T-helper 17 cell (primary cell): ENCODE results near the gene ANKRD30A. TPM values are rescaled to one million over a fixed set of nuclear protein-coding genes. Genes with fewer than 3 reads are reported as not detected.
"Not testable (repeated sequence)": the region's sequence is repeated elsewhere in the genome, so short reads cannot be mapped to it uniquely, and the experiment has no call there.

Experiments
- ATAC-seq: fragments of 150-1000 bp; cut with Tn5 transposase; 2 replicates; pipeline ENCODE4 v1.10.0; 2021; ENCODE audit warnings: mild to moderate bottlenecking, moderate library complexity
- DNase-seq, 3 donors: peaks; one replicate each; pipeline versions ENCODE4 v3.0.0 to v3.0.0-alpha.2; 2020 to 2021
- H3K9me3 ChIP-seq: one replicate; pipeline ENCODE4 v1.7.0; 2013; ENCODE audit warnings: low read length, mild to moderate bottlenecking; ENCODE audit not compliant: control insufficient read depth, poor library complexity, severe bottlenecking
- H3K27ac Mint-ChIP-seq: one replicate; pipeline ENCODE4 v1.8.0; 2022; ENCODE audit warnings: mild to moderate bottlenecking, moderate library complexity, mixed read lengths
- H3K27me3 Mint-ChIP-seq: one replicate; pipeline ENCODE4 v1.8.0; 2022; ENCODE audit warnings: mixed read lengths
- H3K36me3 Mint-ChIP-seq: one replicate; pipeline ENCODE4 v1.8.0; 2022; ENCODE audit warnings: low read depth, mixed read lengths
- H3K4me1 Mint-ChIP-seq: one replicate; pipeline ENCODE4 v1.8.0; 2022; ENCODE audit warnings: mild to moderate bottlenecking, mixed read lengths
- H3K4me3 Mint-ChIP-seq: one replicate; pipeline ENCODE4 v1.8.0; 2022; ENCODE audit warnings: mild to moderate bottlenecking, moderate library complexity, mixed read lengths
- total RNA-seq, 4 donors: library from RNA in 2 of 4; stranded (reverse) in 2 of 4; gene quantifications; one replicate each; pipeline ENCODE4 v1.2.3 and lab custom pipeline; 2022 to 2026

The ANKRD30A gene, protein sequence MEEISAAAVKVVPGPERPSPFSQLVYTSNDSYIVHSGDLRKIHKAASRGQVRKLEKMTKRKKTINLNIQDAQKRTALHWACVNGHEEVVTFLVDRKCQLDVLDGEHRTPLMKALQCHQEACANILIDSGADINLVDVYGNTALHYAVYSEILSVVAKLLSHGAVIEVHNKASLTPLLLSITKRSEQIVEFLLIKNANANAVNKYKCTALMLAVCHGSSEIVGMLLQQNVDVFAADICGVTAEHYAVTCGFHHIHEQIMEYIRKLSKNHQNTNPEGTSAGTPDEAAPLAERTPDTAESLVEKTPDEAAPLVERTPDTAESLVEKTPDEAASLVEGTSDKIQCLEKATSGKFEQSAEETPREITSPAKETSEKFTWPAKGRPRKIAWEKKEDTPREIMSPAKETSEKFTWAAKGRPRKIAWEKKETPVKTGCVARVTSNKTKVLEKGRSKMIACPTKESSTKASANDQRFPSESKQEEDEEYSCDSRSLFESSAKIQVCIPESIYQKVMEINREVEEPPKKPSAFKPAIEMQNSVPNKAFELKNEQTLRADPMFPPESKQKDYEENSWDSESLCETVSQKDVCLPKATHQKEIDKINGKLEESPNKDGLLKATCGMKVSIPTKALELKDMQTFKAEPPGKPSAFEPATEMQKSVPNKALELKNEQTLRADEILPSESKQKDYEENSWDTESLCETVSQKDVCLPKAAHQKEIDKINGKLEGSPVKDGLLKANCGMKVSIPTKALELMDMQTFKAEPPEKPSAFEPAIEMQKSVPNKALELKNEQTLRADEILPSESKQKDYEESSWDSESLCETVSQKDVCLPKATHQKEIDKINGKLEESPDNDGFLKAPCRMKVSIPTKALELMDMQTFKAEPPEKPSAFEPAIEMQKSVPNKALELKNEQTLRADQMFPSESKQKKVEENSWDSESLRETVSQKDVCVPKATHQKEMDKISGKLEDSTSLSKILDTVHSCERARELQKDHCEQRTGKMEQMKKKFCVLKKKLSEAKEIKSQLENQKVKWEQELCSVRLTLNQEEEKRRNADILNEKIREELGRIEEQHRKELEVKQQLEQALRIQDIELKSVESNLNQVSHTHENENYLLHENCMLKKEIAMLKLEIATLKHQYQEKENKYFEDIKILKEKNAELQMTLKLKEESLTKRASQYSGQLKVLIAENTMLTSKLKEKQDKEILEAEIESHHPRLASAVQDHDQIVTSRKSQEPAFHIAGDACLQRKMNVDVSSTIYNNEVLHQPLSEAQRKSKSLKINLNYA (N-terminal part only)
- total RNA-seq: not detected
- total RNA-seq (lab: John Stamatoyannopoulos, UW): 0 reads per million in 2 donors

GRCh38 chr10:37125191-37125732 lies at the start of gene ANKRD30A:
TSS of gene ANKRD30A (plus strand) at chr10:37125598. CDS start at chr10:37125788, 190 bp downstream.
- H3K4me1 Mint-ChIP-seq: no peaks in the 10 kb centered on the region
- H3K9me3 ChIP-seq: no peaks in the 10 kb centered on the region
- no peaks in the 10 kb centered on the region for H3K36me3 Mint-ChIP-seq
- ATAC-seq (no peak), DNase-seq (no peak)
- H3K27me3 Mint-ChIP-seq: no peaks in the 10 kb centered on the region
- no peak within 1 kb of the TSS for H3K4me3 Mint-ChIP-seq
- no peak within 1 kb of the TSS for H3K27ac Mint-ChIP-seq

DNA sequence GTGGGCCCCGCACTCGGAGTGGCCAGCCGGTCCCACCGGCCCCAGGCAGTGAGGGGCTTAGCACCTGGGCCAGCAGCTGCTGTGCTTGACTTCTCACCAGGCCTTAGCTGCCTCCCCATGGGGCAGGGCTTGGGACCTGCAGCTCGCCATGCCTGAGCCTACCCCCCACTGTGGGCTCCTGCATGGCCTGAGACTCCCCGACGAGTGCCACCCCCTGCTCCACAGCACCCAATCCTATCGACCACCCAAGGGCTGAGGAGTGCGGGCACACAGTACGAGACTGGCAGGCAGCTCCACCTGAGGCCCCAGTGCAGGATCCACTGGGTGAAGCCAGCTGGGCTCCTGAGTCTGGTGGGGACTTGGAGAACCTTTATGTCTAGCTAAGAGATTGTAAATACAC lies 49.3 kb upstream of the ANKRD30A start:
- H3K27ac Mint-ChIP-seq: not testable (repeated sequence)

GRCh38 chr10:37095792-37096573 lies 29.4 kb upstream of the ANKRD30A start:
- H3K4me3 Mint-ChIP-seq: no peak overlapping the region
- H3K27me3 Mint-ChIP-seq: no peaks in the 10 kb centered on the region
- no peaks in the 10 kb centered on the region for H3K4me1 Mint-ChIP-seq
- no peak overlapping the region for H3K27ac Mint-ChIP-seq
- no peak for DNase-seq
- ATAC-seq: no peak
- peaks cover 5% of the 10 kb centered on the region for H3K9me3 ChIP-seq
- no peaks in the 10 kb centered on the region for H3K36me3 Mint-ChIP-seq

More for the DNA sequence above, 49.3 kb upstream of the ANKRD30A start:
- not testable (repeated sequence) for ATAC-seq, H3K4me3 Mint-ChIP-seq, H3K4me1 Mint-ChIP-seq, H3K36me3 Mint-ChIP-seq, H3K9me3 ChIP-seq, H3K27me3 Mint-ChIP-seq, DNase-seq

DNA sequence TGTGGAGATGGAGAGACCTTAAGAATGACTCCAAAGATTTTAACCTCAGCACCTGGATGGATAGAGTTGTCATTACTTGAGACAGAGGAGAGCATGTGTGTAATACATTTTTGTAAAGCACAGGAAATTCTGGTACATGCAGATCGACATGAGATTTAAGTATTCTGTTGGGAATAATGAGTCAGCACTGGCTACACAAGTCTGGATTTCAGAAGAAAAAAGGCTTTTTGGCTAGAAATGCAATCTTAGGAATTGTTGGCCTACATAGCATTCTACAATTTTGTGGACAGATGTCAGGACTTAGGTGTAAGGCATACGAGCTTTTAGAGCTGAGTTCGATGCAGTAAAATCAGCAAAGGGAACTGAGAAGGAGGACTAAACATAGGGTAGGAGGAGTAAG lies 24.1 kb upstream of the ANKRD30A start:
- no peak overlapping the region for H3K4me3 Mint-ChIP-seq

GRCh38 chr10:37109000-37109399 lies 16.4 kb upstream of the ANKRD30A start:
- no peaks in the 10 kb centered on the region for H3K36me3 Mint-ChIP-seq
- H3K9me3 ChIP-seq: no peaks in the 10 kb centered on the region
- H3K27me3 Mint-ChIP-seq: no peaks in the 10 kb centered on the region
- H3K27ac Mint-ChIP-seq: no peak overlapping the region
- H3K4me3 Mint-ChIP-seq: no peak overlapping the region
- ATAC-seq (no peak), DNase-seq (no peak)
- no peaks in the 10 kb centered on the region for H3K4me1 Mint-ChIP-seq

More for the DNA sequence above, 24.1 kb upstream of the ANKRD30A start:
- H3K27ac Mint-ChIP-seq: no peak overlapping the region
- no peak for ATAC-seq
- H3K27me3 Mint-ChIP-seq: no peaks in the 10 kb centered on the region
- DNase-seq: no peak
- peaks cover 5% of the 10 kb centered on the region for H3K9me3 ChIP-seq
- no peaks in the 10 kb centered on the region for H3K4me1 Mint-ChIP-seq
- H3K36me3 Mint-ChIP-seq: no peaks in the 10 kb centered on the region

DNA sequence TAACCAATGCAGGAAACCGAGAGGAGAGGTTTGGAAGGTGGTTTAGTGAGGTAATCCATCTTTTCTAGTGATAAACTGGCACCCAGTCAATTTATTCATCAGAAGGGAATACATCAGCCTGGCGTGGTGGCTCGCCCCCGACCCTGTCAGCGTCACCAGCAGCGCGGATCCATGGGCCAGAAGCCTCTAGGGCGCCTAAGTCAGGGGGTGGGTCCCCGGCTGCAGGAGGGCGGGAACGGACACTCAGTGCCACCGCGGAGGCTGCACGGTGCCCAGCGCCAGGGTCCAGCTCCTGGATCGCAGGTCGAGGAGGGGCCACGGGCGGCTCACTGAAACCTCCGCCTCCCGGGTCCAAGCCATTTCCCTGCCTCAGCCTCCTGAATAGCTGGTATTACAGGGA lies 866 bp upstream of the ANKRD30A start:
- ATAC-seq (no peak), DNase-seq (no peak)
- Mint-ChIP-seq H3K4me3 (no peak overlapping the region), H3K4me1 (no peaks in the 10 kb centered on the region), H3K36me3 (no peaks in the 10 kb centered on the region), H3K27me3 (no peaks in the 10 kb centered on the region), H3K27ac (no peak overlapping the region)
- no peaks in the 10 kb centered on the region for H3K9me3 ChIP-seq

DNA sequence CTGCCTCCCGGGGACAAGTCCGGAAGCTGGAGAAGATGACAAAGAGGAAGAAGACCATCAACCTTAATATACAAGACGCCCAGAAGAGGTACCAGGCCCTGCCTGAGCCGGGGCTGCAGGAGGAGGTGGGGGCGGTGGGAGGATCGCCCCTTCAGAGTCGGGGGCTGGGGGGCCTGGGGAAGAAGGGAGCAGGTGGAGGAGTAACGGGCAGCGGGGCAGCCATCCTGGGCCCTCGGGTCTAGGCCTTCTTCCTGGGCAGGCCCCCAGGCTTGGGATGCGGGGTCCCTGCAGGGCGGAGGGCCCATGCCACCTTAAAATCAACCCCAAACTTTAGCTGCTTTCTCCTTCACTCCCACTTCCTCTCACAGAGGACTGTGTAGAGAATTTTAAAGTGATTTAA lies 523 bp downstream of the ANKRD30A start:
- no peaks in the 10 kb centered on the region for H3K4me1 Mint-ChIP-seq
- no peak overlapping the region for H3K27ac Mint-ChIP-seq
- no peak for DNase-seq
- H3K36me3 Mint-ChIP-seq: no peaks in the 10 kb centered on the region
- no peak overlapping the region for H3K4me3 Mint-ChIP-seq
- ATAC-seq: no peak
- no peaks in the 10 kb centered on the region for H3K27me3 Mint-ChIP-seq
- no peaks in the 10 kb centered on the region for H3K9me3 ChIP-seq

DNA sequence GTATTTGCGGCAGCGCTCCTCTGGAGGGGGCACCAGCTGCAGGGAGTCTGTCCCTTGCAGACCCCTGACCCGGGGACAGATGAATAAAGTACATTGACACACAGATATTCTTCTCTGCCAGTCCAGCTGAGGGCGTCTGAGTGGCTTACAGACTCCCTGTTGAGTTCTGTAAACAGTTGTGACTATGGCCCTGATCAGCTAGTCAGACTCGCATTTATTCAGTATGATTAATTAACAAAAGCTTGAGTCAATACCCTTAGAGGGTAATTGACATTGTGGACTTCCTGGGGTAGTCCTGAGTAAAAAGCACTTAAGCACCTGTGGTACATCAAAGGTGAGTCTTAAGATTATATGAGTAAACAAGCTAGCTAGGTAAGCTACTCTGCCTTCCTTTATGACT lies 21.0 kb downstream of the ANKRD30A start:
- no peaks in the 10 kb centered on the region for H3K36me3 Mint-ChIP-seq
- no peaks in the 10 kb centered on the region for H3K27me3 Mint-ChIP-seq
- H3K4me3 Mint-ChIP-seq: no peak overlapping the region
- DNase-seq (no peak), ATAC-seq (no peak)
- no peak overlapping the region for H3K27ac Mint-ChIP-seq
- no peaks in the 10 kb centered on the region for H3K4me1 Mint-ChIP-seq
- H3K9me3 ChIP-seq: no peaks in the 10 kb centered on the region

GRCh38 chr10:37162430-37162829 lies 37.0 kb downstream of the ANKRD30A start:
- DNase-seq, H3K9me3 ChIP-seq, H3K4me3 Mint-ChIP-seq, H3K36me3 Mint-ChIP-seq, H3K4me1 Mint-ChIP-seq, ATAC-seq, H3K27ac Mint-ChIP-seq, H3K27me3 Mint-ChIP-seq: not testable (repeated sequence)

DNA sequence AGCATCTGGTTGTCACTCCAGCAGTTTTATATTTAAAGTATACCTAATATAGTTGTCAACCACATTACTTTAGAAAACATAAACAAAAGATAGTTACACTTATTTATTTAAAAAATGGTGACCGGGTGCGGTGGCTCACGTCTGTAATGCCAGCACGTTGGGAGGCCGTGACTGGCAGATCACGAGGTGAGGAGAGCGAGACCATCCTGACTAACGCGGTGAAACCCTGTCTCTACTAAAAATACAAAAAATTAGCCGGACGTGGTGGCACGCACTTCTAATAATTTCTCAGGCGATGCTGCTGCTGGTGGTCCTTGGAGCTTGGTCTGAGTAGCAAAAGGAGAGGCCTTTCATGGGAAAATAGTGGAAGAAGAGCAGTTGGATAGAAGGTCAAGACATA lies 46.5 kb downstream of the ANKRD30A start:
- not testable (repeated sequence) for H3K4me1 Mint-ChIP-seq, H3K27me3 Mint-ChIP-seq, H3K27ac Mint-ChIP-seq, DNase-seq, H3K36me3 Mint-ChIP-seq, ATAC-seq, H3K9me3 ChIP-seq, H3K4me3 Mint-ChIP-seq

DNA sequence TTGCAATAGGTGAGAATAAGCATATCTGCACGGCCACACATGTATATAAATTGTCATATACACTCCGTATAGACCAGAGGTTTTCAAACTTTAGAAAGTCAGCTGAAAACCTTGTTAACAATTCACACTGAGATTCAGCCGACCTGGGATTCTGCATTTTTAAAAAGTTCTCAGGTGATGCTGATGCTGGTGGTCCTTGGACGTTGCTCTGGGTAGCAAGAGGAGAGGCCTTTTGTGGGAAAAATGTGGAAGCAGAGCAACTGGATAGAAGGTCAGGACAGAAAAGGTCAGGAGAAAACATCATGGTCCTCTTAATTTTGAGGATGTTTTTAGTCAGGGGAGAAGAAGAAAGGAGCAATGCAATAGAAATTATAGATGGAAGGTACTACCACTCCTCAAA lies 52.9 kb downstream of the ANKRD30A start:
- H3K4me1 Mint-ChIP-seq, H3K4me3 Mint-ChIP-seq, DNase-seq, H3K27ac Mint-ChIP-seq, H3K9me3 ChIP-seq, H3K27me3 Mint-ChIP-seq, H3K36me3 Mint-ChIP-seq, ATAC-seq: not testable (repeated sequence)

DNA sequence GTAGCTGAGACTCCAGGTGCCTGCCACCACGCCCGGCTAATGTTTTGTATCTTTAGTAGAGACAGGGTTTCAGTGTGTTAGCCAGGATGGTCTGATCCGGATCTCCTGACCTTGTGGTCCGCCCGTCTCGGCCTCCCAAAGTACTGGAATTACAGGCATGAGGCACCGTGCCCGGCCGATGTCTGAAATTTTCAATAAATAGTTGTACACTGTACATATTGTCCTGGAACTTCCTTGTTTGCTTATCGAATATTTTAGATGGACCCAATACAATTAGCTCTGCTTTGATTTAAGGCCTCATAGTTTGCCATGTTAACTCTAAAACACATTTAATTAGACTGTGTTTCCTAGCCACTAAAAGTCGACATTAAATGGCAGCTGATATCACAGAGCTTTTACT lies 57.3 kb downstream of the ANKRD30A start:
- not testable (repeated sequence) for H3K4me1 Mint-ChIP-seq, H3K36me3 Mint-ChIP-seq, H3K27ac Mint-ChIP-seq, DNase-seq, H3K4me3 Mint-ChIP-seq, ATAC-seq, H3K9me3 ChIP-seq, H3K27me3 Mint-ChIP-seq
